AG10803 (cell line): ENCODE measurements around the gene RTN4RL1.
A peak's percentile ranks its signal among the peaks of the same experiment; 100 is the strongest.

Source experiments
- DNase-seq: peaks from one replicate; pipeline ENCODE4 v3.0.0; 2010; ENCODE audit warnings: low read depth
- H3K4me3 ChIP-seq: 2 replicates; pipeline ENCODE4 v1.5.1; 2011; ENCODE audit warnings: mild to moderate bottlenecking, low read length, control low read depth
- TF ChIP-seq, protein P1 (sequence below): conservative IDR thresholded peaks from 2 replicates; pipeline ENCODE4 v1.5.1; 2011; ENCODE audit warnings: mild to moderate bottlenecking, low read length, control low read depth, inconsistent platforms

RTN4RL1 gene

DNA sequence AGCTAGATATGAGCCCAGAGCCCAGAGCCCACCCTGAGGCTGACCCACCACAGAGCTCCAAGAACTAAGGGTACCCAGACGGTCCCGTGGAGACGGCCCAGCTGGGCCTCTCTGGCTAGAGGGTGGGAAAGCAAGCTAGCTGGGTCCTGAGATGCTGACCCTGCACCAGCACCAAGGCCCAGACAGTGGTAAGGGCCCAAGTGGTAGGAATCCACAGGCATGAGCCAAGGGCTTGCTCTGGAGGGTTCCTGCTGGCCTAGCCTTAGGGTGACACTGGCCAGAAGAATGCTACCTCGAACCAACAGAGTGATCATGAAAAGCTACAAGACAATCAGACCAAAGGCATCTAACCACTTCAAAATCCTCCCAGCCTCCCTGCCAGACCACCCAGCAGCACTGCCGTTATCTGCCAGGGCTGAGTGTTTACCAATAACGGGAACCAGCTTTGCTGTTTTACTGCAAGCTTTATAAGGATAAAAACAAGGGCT lies 42.9 kb upstream of the RTN4RL1 start:
- DNase-seq = peak; percentile 96
- no peak overlapping the region for H3K4me3 ChIP-seq
- TF ChIP-seq, protein P1, sequence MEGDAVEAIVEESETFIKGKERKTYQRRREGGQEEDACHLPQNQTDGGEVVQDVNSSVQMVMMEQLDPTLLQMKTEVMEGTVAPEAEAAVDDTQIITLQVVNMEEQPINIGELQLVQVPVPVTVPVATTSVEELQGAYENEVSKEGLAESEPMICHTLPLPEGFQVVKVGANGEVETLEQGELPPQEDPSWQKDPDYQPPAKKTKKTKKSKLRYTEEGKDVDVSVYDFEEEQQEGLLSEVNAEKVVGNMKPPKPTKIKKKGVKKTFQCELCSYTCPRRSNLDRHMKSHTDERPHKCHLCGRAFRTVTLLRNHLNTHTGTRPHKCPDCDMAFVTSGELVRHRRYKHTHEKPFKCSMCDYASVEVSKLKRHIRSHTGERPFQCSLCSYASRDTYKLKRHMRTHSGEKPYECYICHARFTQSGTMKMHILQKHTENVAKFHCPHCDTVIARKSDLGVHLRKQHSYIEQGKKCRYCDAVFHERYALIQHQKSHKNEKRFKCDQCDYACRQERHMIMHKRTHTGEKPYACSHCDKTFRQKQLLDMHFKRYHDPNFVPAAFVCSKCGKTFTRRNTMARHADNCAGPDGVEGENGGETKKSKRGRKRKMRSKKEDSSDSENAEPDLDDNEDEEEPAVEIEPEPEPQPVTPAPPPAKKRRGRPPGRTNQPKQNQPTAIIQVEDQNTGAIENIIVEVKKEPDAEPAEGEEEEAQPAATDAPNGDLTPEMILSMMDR = peak; percentile 49

DNA sequence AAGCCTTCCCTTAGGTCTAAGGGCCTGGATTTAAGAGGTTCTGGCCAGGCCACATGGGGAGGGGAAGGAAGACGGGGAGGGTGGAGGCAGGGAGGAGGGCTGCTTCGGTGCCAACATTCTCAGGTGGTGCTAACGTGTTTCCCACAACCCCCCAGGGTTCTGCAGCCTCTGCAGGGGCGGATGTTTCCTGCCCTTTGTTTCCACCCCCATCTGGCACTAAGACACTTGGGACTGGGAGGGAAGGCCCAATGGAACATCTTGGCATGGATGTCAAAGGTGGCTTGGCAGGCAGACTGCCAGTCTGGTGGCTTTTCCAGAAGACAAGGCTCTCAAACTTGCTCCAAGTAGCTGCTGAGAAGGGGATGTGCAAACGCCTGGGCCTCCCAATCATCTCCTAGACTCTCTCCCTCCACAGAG lies 42.5 kb upstream of the RTN4RL1 start:
- TF ChIP-seq, protein P1 = no peak
- no peak overlapping the region for H3K4me3 ChIP-seq
- DNase-seq = peak; percentile 91

DNA sequence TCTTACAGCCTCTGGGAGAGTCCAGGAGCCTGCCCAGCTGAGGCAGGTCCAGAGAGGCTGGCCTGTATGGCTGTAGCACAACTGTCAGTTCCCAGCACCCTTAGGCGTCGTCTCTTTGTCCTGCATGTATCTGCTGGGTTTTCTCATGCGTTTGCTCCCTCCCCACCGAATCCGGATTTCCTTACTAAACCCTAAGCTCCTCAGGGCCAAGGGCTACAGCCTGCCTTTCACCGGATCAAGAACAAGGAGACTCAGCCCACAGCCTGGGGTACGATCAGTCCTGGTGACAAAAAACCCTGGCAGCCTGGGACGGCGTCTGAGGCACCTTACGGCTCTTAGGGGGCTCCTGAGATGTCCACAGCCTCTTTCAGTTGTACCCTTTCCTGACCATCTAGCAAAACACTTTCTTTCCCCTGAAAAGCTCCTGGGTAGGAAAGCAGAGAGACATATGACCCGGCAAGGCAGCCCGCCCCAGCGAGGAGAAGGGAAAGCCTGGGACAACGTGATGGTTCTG lies 42.0 kb upstream of the RTN4RL1 start:
- no peak overlapping the region for H3K4me3 ChIP-seq
- TF ChIP-seq, protein P1 = no peak
- DNase-seq = no peak

- no peak for DNase-seq
- no peak overlapping the region for H3K4me3 ChIP-seq
- TF ChIP-seq, protein P1 = no peak
Observed at GRCh38 chr17:2065949-2066400, 40.8 kb upstream of the RTN4RL1 start.

DNA sequence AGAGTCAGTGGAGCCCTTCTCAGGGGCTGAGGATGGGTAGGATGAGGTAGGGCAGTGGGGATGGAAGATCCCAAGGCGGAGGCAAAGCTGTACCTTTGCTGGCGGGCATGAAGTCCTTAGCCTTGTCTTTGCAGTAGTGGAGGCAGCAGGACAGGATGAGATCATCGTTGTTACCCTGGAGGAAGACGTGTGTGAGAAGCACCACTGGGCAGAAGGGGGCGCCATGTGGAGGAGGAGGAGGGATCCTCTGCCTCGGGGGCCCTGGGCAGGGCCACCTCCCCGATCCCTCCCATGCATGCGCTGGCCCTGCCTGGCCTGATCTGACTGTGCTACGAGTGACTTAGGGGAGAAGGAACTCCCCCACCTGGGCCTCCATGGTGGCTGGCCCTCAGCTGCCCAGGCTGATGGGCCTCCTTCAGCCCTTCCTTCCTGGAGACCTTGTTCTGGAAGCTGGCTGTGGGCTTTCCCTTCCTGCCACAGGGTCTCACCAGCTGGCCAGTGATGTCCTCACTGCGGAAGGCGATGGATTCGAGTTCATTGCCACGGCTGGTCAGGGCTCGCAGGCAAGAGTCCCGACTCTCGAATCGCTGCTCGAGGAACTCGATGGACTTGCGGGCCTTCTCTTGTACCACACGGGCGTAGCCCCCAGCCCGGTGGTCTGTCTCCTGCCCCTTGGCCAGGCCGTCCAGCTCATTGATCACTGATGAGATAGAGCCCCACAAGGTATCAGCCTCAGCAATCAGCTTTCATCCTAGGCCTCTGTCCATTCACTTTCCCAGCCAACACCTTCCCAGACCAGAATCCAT lies 40.0 kb upstream of the RTN4RL1 start:
- TF ChIP-seq, protein P1 = peak; percentile 56
- peak; percentile 66 for DNase-seq
- no peak overlapping the region for H3K4me3 ChIP-seq

- TF ChIP-seq, protein P1 = no peak
- DNase-seq = no peak
- H3K4me3 ChIP-seq = no peak overlapping the region
Observed at GRCh38 chr17:2064520-2064971, 39.4 kb upstream of the RTN4RL1 start.

DNA sequence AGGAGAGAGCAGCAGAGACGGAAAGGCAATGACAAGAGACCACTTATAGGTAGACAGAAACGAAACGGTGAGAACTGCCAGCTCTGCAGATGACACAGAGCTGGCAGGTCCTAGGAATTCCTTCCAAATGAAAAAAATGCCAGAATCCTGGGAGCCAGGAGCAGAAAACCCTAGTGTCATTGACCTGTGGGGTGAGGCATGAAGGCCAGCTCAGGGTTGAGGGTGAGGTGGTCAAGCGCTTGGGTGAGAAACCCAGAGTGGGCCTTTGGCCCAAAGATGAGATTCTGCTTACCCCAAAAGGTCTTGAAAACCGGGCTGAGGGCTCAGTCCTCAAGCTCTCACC lies 39.0 kb upstream of the RTN4RL1 start:
- TF ChIP-seq, protein P1 = no peak
- no peak for DNase-seq

More for the DNA sequence above, 39.0 kb upstream of the RTN4RL1 start:
- no peak overlapping the region for H3K4me3 ChIP-seq
